ENCODE measurements around the gene SMYD3. TPM values are rescaled to one million over a fixed set of nuclear protein-coding genes. Genes with fewer than 3 reads are reported as not detected.

Gene SMYD3
- total RNA-seq, 1 experiment from 2014 or later: 35.1 TPM

DNA sequence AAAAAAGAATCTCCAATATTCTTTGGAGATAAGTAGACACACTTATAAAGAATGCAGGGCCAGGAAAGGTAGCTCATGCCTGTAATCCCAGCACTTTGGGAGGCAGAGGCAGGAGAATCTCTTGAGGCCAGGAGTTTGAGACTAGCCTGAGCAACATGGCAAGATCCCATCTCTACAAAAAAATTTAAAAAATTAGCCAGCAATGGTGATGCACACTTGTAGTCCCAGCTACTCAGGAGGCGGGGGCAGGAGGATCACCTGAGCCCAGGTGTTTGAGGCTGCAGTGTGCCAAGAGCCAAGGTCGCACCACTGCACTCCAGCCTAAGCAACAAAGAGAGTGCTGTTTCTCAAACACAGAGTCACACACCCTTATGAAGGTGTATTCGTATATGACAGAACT, 385.0 kb downstream of the SMYD3 start:
- intact Hi-C loops (cut with micrococcal nuclease; ENCODE audit: unreplicated experiment): loop anchor here (5.0 kb wide), 1 partner anchor 330 kb away; no protein-coding TSS in a partner anchor
- Mint-ChIP-seq H3K27ac (ENCODE audit: unreplicated experiment) (no peak overlapping the region), H3K36me3 (ENCODE audit: insufficient read depth, unreplicated experiment) (no peaks in the 10 kb centered on the region), H3K4me1 (ENCODE audit: low read depth, unreplicated experiment) (peaks cover 8% of the 10 kb centered on the region), H3K4me3 (ENCODE audit: low read depth, unreplicated experiment) (no peak overlapping the region), H3K27me3 (ENCODE audit: unreplicated experiment) (no peaks in the 10 kb centered on the region), H3K9me3 (ENCODE audit: low read depth, unreplicated experiment) (no peaks in the 10 kb centered on the region)
- DNase-seq: no peak
- CTCF ChIA-PET: no interaction called here
- TF ChIP-seq, protein P1, sequence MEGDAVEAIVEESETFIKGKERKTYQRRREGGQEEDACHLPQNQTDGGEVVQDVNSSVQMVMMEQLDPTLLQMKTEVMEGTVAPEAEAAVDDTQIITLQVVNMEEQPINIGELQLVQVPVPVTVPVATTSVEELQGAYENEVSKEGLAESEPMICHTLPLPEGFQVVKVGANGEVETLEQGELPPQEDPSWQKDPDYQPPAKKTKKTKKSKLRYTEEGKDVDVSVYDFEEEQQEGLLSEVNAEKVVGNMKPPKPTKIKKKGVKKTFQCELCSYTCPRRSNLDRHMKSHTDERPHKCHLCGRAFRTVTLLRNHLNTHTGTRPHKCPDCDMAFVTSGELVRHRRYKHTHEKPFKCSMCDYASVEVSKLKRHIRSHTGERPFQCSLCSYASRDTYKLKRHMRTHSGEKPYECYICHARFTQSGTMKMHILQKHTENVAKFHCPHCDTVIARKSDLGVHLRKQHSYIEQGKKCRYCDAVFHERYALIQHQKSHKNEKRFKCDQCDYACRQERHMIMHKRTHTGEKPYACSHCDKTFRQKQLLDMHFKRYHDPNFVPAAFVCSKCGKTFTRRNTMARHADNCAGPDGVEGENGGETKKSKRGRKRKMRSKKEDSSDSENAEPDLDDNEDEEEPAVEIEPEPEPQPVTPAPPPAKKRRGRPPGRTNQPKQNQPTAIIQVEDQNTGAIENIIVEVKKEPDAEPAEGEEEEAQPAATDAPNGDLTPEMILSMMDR (IDR thresholded peaks at IDR 0.05; ENCODE audit: unreplicated experiment): no peak
- BruUV-seq (replicated peaks): no TSS peak

DNA sequence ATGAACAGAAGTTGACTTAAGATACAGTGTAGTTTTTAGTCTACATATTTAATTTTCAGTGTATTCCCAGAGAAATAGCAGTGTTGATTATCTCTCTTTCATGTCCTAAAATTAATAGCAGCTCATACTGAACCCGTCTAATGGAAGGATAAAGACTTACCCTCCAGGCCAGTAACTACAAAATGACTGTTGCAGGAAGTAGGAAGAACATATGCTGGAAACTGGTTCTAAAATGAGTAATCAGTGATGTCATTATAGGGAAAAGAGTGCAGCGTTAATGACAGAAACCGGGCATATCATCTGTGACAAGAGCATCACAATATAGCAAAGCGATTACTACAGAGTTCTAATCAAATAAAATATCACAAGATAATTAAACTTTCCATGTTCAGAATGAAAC, 385.5 kb downstream of the SMYD3 start:
- Mint-ChIP-seq H3K4me1 (ENCODE audit: low read depth, unreplicated experiment) (peaks cover 8% of the 10 kb centered on the region), H3K9me3 (ENCODE audit: low read depth, unreplicated experiment) (no peaks in the 10 kb centered on the region), H3K27me3 (ENCODE audit: unreplicated experiment) (no peaks in the 10 kb centered on the region), H3K4me3 (ENCODE audit: low read depth, unreplicated experiment) (no peak overlapping the region), H3K36me3 (ENCODE audit: insufficient read depth, unreplicated experiment) (no peaks in the 10 kb centered on the region), H3K27ac (ENCODE audit: unreplicated experiment) (no peak overlapping the region)
- TF ChIP-seq, protein P1 (IDR thresholded peaks at IDR 0.05; ENCODE audit: unreplicated experiment): no peak
- CTCF ChIA-PET: no interaction called here
- intact Hi-C loops (cut with micrococcal nuclease; ENCODE audit: unreplicated experiment): loop anchor here (5.0 kb wide), 1 partner anchor 331 kb away; no protein-coding TSS in a partner anchor
- DNase-seq: no peak
- BruUV-seq (replicated peaks): no TSS peak

DNA sequence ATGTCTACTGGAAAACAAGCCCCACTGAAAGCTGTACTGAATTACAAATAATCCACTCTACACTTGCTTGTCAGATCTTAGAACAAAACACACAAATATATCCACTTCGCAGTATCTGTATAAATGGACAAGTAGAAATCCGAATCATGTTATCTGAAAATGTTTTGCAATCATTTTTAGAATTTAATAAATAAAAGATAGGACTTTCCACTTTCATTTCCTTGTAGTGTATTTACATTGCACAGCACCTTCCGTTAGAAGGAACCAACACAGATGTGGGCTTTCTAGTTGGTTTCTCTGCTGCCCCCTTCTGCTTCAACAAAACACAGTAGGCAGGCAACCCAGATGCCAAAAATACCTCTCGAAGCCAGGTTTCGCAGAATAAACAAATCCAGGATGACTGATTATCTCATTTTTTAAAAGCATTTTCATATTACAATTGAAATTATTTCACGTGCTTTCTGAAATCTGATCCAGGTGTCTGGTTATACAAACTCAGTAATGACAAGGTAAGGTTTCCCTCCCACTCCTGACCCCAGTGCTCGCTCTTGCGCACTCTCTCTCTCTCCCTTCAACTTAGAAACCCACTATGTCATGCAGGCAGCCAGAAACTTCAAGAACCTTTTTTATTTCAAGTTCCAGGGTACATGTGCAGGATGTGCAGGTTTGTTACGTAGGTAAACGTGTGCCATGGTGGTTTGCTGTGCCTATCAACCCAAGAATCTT, 389.9 kb downstream of the SMYD3 start:
- Mint-ChIP-seq H3K27me3 (ENCODE audit: unreplicated experiment) (no peaks in the 10 kb centered on the region), H3K4me1 (ENCODE audit: low read depth, unreplicated experiment) (peaks cover 8% of the 10 kb centered on the region), H3K4me3 (ENCODE audit: low read depth, unreplicated experiment) (no peak overlapping the region), H3K9me3 (ENCODE audit: low read depth, unreplicated experiment) (no peaks in the 10 kb centered on the region), H3K36me3 (ENCODE audit: insufficient read depth, unreplicated experiment) (no peaks in the 10 kb centered on the region), H3K27ac (ENCODE audit: unreplicated experiment) (no peak overlapping the region)
- TF ChIP-seq, protein P1 (IDR thresholded peaks at IDR 0.05; ENCODE audit: unreplicated experiment): peak; percentile 48
- peak; percentile 67 for DNase-seq
- CTCF ChIA-PET: no interaction called here
- intact Hi-C loops (cut with micrococcal nuclease; ENCODE audit: unreplicated experiment): loop anchor here (2.0 kb wide), 3 partner anchors 38 to 964 kb away; no protein-coding TSS in a partner anchor
- BruUV-seq (replicated peaks): no TSS peak

DNA sequence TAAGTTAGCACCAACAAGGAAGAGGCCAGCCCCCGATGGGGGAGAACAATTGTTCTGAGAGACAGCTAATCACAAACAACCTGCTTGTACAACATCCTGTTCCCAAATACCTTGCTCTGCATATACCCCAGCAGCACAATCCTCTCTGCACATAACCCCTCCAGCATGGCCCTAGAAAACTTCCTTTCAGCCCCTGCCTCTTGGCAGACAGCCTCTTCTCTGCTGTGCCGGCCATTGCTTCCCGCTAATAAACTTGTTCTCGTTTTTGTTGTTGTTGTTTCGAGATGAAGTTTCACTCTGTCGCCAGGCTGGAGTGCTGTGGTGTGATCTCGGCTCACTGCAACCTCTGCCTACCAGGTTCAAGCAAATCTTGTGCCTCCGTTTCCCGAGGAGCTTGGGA, 392.7 kb downstream of the SMYD3 start:
- no peak overlapping the region for H3K27ac Mint-ChIP-seq (ENCODE audit: unreplicated experiment)
- BruUV-seq (replicated peaks): no TSS peak

More for the DNA sequence above, 392.7 kb downstream of the SMYD3 start:
- no peak overlapping the region for H3K4me3 Mint-ChIP-seq (ENCODE audit: low read depth, unreplicated experiment)
- intact Hi-C loops (cut with micrococcal nuclease; ENCODE audit: unreplicated experiment): no loop called here
- H3K9me3 Mint-ChIP-seq (ENCODE audit: low read depth, unreplicated experiment): no peaks in the 10 kb centered on the region
- no peaks in the 10 kb centered on the region for H3K36me3 Mint-ChIP-seq (ENCODE audit: insufficient read depth, unreplicated experiment)
- CTCF ChIA-PET: no interaction called here
- no peaks in the 10 kb centered on the region for H3K27me3 Mint-ChIP-seq (ENCODE audit: unreplicated experiment)
- DNase-seq: no peak
- TF ChIP-seq, protein P1 (IDR thresholded peaks at IDR 0.05; ENCODE audit: unreplicated experiment): no peak
- peaks cover 8% of the 10 kb centered on the region for H3K4me1 Mint-ChIP-seq (ENCODE audit: low read depth, unreplicated experiment)
